Activated CD4-positive, alpha-beta T cell treated with anti-CD3 and anti-CD28 coated beads for 36 hours (primary cell): Measurements from ENCODE around the gene MMD2. TPM values are rescaled to one million over a fixed set of nuclear protein-coding genes. Genes with fewer than 3 reads are reported as not detected.
"Not testable (repeated sequence)": the region's sequence is repeated elsewhere in the genome, so short reads cannot be mapped to it uniquely, and the experiment has no call there.

Source experiments
- ATAC-seq: fragments of 200-7000 bp; cut with Tn5 transposase; one replicate; pipeline ENCODE4 v1.10.0; 2021; ENCODE audit warnings: mild to moderate bottlenecking, moderate library complexity
- CTCF ChIA-PET: fragments of 350-600 bp; sonication (Branson Sonifier 250); formaldehyde crosslinking; loops from one replicate; lab custom pipeline; 2021; ENCODE audit warnings: antibody characterized with exemption; lab: Charles Lee
- POLR2A ChIA-PET: fragments of 350-600 bp; sonication (Branson Sonifier 250); formaldehyde crosslinking; loops from one replicate; lab custom pipeline; 2021; ENCODE audit warnings: antibody characterized with exemption, inconsistent platforms; lab: Charles Lee
- DNase-seq: peaks from one replicate; pipeline ENCODE4 v3.0.0-alpha.2; 2020
- H3K27ac Mint-ChIP-seq: one replicate; pipeline ENCODE4 v1.8.0; 2021; ENCODE audit warnings: mixed read lengths
- H3K27me3 Mint-ChIP-seq: one replicate; pipeline ENCODE4 v1.8.0; 2021; ENCODE audit warnings: mixed read lengths
- H3K36me3 Mint-ChIP-seq: one replicate; pipeline ENCODE4 v1.8.0; 2021; ENCODE audit warnings: low read depth, mixed read lengths
- H3K4me1 Mint-ChIP-seq: one replicate; pipeline ENCODE4 v1.8.0; 2021; ENCODE audit warnings: mixed read lengths
- H3K4me3 Mint-ChIP-seq: one replicate; pipeline ENCODE4 v1.8.0; 2021; ENCODE audit warnings: mild to moderate bottlenecking, moderate library complexity, mixed read lengths
- H3K9me3 Mint-ChIP-seq: one replicate; pipeline ENCODE4 v1.8.0; 2021; ENCODE audit warnings: low read depth, mixed read lengths
- intact Hi-C, 2 experiments: fragments of 100-400 bp; cut with DNase I in 1 of 2; cut with micrococcal nuclease in 1 of 2; formaldehyde crosslinking; loops; one replicate each; pipeline versions ENCODE4 v1.14.2 to v1.15.1; 2022 to 2024; cut with DNase I, micrococcal nuclease
- total RNA-seq, 2 experiments: library from RNA; stranded (reverse); gene quantifications; one replicate each; pipeline ENCODE4 v1.2.3, GENCODE V29; 2021

Gene MMD2
- total RNA-seq, 2 experiments from 2014 or later = not detected

DNA sequence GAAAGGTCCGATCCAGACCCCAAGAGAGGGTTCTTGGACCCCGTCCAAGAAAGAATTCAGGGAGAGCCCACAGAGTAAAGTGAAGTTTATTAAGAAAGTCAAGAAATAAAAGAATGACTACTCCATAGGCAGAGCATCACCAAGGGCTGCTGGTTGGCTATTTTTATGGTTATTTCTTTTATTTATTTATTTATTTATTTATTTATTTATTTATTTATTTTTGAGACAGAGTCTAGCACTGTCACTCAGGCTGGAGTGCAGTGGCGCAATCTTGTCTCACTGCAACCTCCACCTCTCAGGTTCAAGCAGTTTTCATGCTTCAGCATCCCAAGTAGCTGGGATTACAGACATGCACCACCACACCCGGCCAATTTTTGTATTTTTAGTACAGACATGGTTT is 65.8 kb downstream of the MMD2 start:
- H3K4me1 Mint-ChIP-seq, intact Hi-C loops, DNase-seq, POLR2A ChIA-PET, H3K4me3 Mint-ChIP-seq, H3K27ac Mint-ChIP-seq, H3K27me3 Mint-ChIP-seq, H3K9me3 Mint-ChIP-seq, H3K36me3 Mint-ChIP-seq, ATAC-seq: not testable (repeated sequence)
- CTCF ChIA-PET = interaction anchor here (0.6 kb wide), 1 partner anchor 96 kb away, joined by 3 read pairs; no protein-coding TSS in a partner anchor

DNA sequence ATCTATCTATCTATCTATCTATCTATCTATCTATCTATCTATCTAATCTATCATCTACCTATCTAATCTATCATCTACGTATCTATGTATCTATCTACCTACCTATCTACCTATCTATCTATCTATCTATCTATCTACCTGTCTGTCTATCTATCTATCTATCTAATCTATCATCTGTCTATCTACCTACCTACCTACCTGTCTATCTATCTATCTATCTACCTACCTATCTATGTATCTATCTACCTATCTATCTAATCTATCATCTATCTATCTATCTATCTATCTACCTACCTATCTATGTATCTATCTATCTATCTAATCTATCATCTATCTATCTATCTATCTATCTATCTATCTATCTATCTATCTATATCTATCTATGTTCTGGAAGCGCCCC is 67.5 kb downstream of the MMD2 start:
- H3K36me3 Mint-ChIP-seq, H3K4me3 Mint-ChIP-seq, intact Hi-C loops, DNase-seq, CTCF ChIA-PET, H3K9me3 Mint-ChIP-seq, H3K27me3 Mint-ChIP-seq, H3K27ac Mint-ChIP-seq, H3K4me1 Mint-ChIP-seq, ATAC-seq: not testable (repeated sequence)
- POLR2A ChIA-PET = interaction anchor here (0.7 kb wide), 1 partner anchor 8 kb away, joined by 5 read pairs; the partner anchor contains the start of gene RADIL

DNA sequence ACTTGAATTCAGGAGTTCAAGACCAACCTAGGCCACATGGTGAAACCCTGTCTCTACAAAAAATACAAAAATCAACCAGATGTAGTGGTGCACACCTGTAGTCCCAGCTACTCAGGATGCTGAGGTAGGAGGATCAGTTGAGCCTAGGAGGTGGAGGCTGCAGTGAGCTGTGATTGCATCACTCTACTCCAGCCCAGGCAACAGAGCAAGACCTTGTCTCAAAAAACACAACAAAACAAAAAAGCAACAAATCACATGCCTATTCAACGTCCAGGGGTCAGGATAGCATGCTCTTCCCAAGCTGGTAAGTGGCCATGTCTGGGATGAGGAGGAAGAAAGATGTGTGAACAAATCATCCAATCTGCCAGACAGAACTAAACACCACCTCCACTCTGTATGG is 69.3 kb downstream of the MMD2 start:
- Mint-ChIP-seq H3K4me1 (no peaks in the 10 kb centered on the region), H3K9me3 (peaks cover 4% of the 10 kb centered on the region), H3K4me3 (no peak overlapping the region), H3K27ac (no peak overlapping the region), H3K36me3 (no peaks in the 10 kb centered on the region), H3K27me3 (peaks cover 2% of the 10 kb centered on the region)
- CTCF ChIA-PET = no interaction called here
- DNase-seq = no peak
- no peak for ATAC-seq
- POLR2A ChIA-PET = no interaction called here
- intact Hi-C loops = no loop called here

DNA sequence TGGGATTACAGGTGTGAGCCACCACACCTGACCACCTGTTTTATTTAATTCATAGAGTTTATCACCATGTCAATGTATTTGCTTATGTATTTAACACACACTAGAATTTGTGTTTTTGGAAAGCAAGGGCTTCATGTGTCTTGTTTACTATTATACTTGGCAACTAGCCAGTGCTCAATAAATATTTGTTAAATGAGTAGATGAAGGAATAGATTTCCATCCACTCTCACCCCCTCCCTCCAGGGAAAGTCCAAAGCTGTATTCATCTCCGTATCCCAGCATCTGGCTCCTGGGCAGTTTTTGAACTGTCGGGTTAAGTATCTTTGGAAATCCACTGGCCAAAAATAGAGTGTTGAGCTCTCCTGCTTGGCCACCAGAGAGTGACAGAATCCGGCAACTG is 70.8 kb downstream of the MMD2 start:
- Mint-ChIP-seq H3K4me3 (no peak overlapping the region), H3K36me3 (no peaks in the 10 kb centered on the region), H3K4me1 (no peaks in the 10 kb centered on the region), H3K9me3 (no peaks in the 10 kb centered on the region), H3K27me3 (peaks cover 6% of the 10 kb centered on the region), H3K27ac (no peak overlapping the region)
- DNase-seq (no peak), ATAC-seq (no peak)
- intact Hi-C loops = no loop called here
- ChIA-PET CTCF (interaction anchor here (0.6 to 1.3 kb wide), 3 partner anchors 40 to 107 kb away, joined by 3 to 4 read pairs (median 3); no protein-coding TSS in a partner anchor), POLR2A (no interaction called here)

DNA sequence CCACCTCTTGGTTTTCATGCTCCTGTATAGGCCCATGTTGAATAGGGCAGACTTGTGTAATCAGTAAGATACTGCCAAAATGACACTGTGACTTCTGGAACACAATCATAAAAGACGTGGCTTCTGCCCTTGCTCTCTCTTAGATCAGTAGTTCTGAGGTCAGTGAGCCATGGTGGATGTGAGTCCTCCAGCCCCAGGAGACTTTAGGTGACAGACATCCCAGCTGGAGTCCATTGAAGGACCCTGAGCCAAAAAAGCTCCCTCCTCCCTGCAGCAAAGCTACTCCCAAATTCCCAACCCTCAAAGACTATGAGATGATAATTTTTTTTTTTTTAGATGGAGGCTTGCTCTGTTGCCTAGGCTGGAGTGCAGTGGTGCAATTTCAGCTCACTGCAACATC is 72.3 kb downstream of the MMD2 start:
- H3K4me3 Mint-ChIP-seq = no peak overlapping the region
- H3K27ac Mint-ChIP-seq = no peak overlapping the region
- peaks cover 19% of the 10 kb centered on the region for H3K27me3 Mint-ChIP-seq
- peaks cover 10% of the 10 kb centered on the region for H3K4me1 Mint-ChIP-seq
- ATAC-seq = no peak
- no peaks in the 10 kb centered on the region for H3K36me3 Mint-ChIP-seq
- no peak for DNase-seq
- ChIA-PET CTCF (interaction anchor here (1.3 kb wide), 1 partner anchor 93 kb away, joined by 3 read pairs; no protein-coding TSS in a partner anchor), POLR2A (no interaction called here)
- intact Hi-C loops = no loop called here
- no peaks in the 10 kb centered on the region for H3K9me3 Mint-ChIP-seq

DNA sequence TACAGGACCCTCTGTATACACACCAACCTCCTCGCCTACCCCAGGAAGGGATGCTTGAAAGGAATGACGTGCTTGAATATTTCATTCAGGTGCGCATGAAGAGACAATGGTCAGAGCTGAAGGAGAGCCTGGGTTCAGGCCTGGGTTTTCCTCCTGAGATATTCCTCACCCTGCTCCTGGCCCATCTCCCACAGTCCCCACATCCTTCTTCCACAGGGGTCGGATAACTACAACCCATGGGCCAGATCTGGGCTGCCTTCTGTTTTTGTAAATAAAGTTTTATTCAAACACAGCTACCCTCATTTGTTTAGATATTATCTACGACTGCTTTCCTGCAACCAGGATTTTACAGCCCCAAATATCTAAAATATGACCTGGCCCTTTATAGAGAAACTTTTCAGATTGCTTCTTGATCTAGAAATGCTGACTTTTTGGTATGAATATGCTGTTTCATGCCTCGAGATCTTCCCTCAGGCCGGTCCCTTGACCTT is 73.6 kb downstream of the MMD2 start:
- DNase-seq (no peak), ATAC-seq (no peak)
- Mint-ChIP-seq H3K36me3 (no peaks in the 10 kb centered on the region), H3K27ac (no peak overlapping the region), H3K9me3 (no peaks in the 10 kb centered on the region), H3K4me3 (no peak overlapping the region), H3K4me1 (peaks cover 10% of the 10 kb centered on the region), H3K27me3 (peaks cover 19% of the 10 kb centered on the region)
- CTCF ChIA-PET = interaction anchor here (0.5 to 2.8 kb wide), 4 partner anchors 54 to 93 kb away, joined by 3 to 24 read pairs (median 4); no protein-coding TSS in a partner anchor
- intact Hi-C loops = no loop called here
- POLR2A ChIA-PET = interaction anchor here (0.6 kb wide), 1 partner anchor 323 kb away, joined by 4 read pairs; no protein-coding TSS in a partner anchor

DNA sequence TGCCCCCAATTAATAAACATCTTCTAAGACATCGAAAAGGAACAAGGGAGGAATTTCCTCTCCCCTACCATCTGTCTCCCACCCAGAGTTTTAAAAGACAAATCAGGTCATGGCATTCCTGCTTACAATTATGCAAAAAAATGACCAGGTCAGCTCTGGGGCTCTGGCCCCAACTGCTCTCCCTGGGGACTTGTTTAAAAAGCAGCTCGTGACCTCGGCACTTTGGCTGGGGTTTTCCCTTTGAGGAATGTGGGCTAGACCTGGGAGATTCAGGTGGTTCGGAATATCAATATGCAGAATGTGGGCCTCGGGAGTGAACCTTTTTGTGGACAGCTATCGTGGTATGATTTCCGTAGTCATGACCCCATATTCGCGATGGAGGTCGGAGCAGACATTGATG is 74.8 kb downstream of the MMD2 start:
- intact Hi-C loops = no loop called here
- DNase-seq (no peak), ATAC-seq (no peak)
- ChIA-PET POLR2A (no interaction called here), CTCF (interaction anchor here (0.7 to 2.8 kb wide), 13 partner anchors 10 to 990 kb away, joined by 3 to 24 read pairs (median 4); no protein-coding TSS in a partner anchor)
- Mint-ChIP-seq H3K36me3 (no peaks in the 10 kb centered on the region), H3K27ac (no peak overlapping the region), H3K4me3 (no peak overlapping the region), H3K9me3 (no peaks in the 10 kb centered on the region), H3K27me3 (peaks cover 19% of the 10 kb centered on the region), H3K4me1 (peaks cover 10% of the 10 kb centered on the region)

DNA sequence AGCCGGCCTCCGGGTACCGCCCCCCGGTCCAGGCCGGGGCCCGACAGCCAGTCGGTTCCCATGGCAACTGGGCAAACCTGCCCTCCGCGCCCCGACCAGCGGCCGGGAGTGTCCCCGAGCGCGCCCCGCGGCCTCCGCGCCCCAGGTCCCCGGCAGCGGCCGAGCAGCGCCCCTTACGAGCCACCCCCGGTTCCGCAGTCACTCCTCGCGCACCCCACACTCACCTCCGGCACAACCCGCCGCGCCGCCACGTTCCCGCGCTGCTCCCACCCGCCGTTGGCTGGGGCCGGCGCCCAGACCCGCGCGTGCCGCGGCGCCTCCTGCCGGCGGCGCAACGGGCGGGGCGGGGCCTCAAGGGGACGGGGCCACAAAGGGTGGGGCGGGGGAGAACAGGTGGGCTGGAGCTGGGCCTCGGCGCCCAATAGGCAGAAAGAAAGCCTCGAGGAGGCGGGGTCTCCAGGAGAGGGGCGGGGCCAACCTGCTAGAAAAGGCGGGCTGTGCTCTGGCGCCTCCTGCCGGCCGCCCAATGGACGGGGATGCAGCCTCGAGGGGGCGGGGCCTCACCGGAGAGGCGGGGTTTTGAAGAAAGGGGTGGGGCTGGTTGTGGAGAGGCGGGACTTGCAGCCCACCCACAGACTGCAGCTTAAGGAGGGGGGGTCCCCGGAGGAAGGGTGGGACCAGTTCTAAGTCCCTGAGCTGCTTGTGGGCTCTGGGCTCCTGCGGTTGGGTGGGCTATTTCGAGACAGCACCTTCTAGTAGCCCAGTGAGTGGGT is 75.4 kb downstream of the MMD2 start, which contains the start of gene RADIL:
Gene RADIL, minus strand, starts transcription at position 345 of the 773 bp plus-strand sequence. CDS start 5,577 bp downstream, outside the sequence.
- no peak within 1 kb of the TSS for H3K27ac Mint-ChIP-seq
- POLR2A ChIA-PET = interaction anchor here (0.6 kb wide), 1 partner anchor 8 kb away, joined by 5 read pairs; no protein-coding TSS in a partner anchor
- DNase-seq = peak; percentile 98
- ATAC-seq = peak; percentile 100
- CTCF ChIA-PET = interaction anchor here (0.6 to 2.8 kb wide), 18 partner anchors 9 to 990 kb away, joined by 3 to 24 read pairs (median 4); partner anchors contain the start of gene AP5Z1
- H3K27me3 Mint-ChIP-seq = peaks cover 20% of the 10 kb centered on the region
- no peaks in the 10 kb centered on the region for H3K36me3 Mint-ChIP-seq
- peak within 1 kb of the TSS; percentile 64 for H3K4me3 Mint-ChIP-seq
- H3K4me1 Mint-ChIP-seq = peaks cover 10% of the 10 kb centered on the region
- no peaks in the 10 kb centered on the region for H3K9me3 Mint-ChIP-seq
- intact Hi-C loops = loop anchor here (1.0 to 2.0 kb wide), 11 partner anchors 34 to 307 kb away; partner anchors contain the start of genes AP5Z1 (in 1 of the 2), FOXK1 (in 1 of the 2), RBAK (in 1 of the 2) and WIPI2 (in 1 of the 2)

DNA sequence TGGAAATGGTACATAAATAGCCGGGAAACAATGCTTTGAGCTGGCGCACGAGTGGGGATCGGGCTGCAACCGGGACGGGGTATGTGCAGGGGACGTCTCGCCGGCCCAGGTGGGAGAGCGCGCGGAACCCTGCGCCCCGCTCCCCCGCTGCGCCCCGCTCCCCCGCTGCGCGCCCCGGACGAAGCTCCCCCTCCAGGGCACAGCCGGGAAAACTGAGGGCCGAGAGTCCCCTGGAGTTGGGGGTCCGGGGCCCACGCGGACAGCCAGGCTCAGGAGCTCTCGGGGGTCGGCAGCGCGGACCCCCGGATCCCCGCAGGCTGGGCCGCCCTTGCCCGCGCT is 76.0 kb downstream of the MMD2 start:
- Mint-ChIP-seq H3K9me3 (no peaks in the 10 kb centered on the region), H3K4me1 (peaks cover 10% of the 10 kb centered on the region), H3K36me3 (no peaks in the 10 kb centered on the region), H3K27ac (no peak overlapping the region), H3K4me3 (peak overlapping the region; percentile 64), H3K27me3 (peaks cover 20% of the 10 kb centered on the region)
- ATAC-seq (no peak), DNase-seq (no peak)
- ChIA-PET POLR2A (interaction anchor here (0.6 kb wide), 1 partner anchor 9 kb away, joined by 5 read pairs; no protein-coding TSS in a partner anchor), CTCF (interaction anchor here (0.6 to 2.8 kb wide), 15 partner anchors 9 to 261 kb away, joined by 3 to 24 read pairs (median 4); partner anchors contain the start of genes AP5Z1 and RBAK)
- intact Hi-C loops = loop anchor here (1.0 to 2.0 kb wide), 11 partner anchors 34 to 307 kb away; partner anchors contain the start of genes AP5Z1 (in 1 of the 2), FOXK1 (in 1 of the 2), RBAK (in 1 of the 2) and WIPI2 (in 1 of the 2)

DNA sequence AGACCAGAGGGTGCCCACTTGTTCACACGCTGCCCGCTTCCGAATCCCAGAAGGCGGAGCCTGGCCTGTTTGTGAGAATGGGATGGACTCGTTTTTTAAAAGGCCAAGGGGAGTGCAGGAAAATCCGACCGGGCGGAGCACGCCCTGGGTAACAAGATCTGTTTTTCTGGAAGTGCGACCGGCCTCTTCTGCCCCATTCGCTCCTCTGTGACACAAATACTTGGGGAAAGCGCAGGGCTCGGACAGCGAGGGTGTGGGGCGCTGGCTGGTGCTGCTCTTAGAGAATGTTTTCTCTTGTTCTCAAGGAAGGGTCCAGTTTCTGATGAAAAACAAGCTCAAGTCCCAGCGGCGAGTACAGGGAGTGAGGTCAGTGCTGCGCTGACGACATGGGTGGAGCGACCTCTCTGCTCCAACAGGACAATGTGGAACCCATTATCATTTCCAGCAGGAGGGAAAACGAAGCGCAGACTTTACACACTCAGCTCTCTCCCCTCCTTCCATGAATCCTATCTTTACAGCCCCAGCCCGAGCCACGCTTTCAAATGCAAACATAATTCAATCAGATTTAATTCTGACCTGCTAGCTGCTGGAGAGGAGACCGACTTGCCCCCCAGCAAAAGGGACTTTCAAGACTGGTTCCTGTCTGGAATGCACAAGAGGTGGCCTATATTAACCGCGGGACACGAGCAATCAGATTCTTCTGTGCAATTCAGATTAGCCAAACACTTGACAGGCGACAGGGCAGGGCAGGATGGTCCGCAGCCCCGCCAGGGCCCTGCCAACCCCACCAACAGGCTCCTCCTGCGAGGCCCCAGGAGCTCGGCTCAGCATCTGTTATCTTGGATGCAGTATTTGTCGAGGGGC is 76.6 kb downstream of the MMD2 start:
- no peaks in the 10 kb centered on the region for H3K9me3 Mint-ChIP-seq

More for the DNA sequence above, 76.6 kb downstream of the MMD2 start:
- ChIA-PET CTCF (interaction anchor here (0.7 to 2.4 kb wide), 8 partner anchors 15 to 209 kb away, joined by 3 to 18 read pairs (median 4); partner anchors contain the start of genes AP5Z1 and RBAK), POLR2A (no interaction called here)
- peaks cover 10% of the 10 kb centered on the region for H3K4me1 Mint-ChIP-seq
- no peaks in the 10 kb centered on the region for H3K36me3 Mint-ChIP-seq
- no peak overlapping the region for H3K27ac Mint-ChIP-seq
- H3K4me3 Mint-ChIP-seq = peak overlapping the region; percentile 64
- DNase-seq (peak; percentile 13), ATAC-seq (no peak)
- intact Hi-C loops = loop anchor here (1.0 to 2.0 kb wide), 11 partner anchors 33 to 308 kb away; partner anchors contain the start of genes AP5Z1 (in 1 of the 2), FOXK1 (in 1 of the 2), RBAK (in 1 of the 2) and WIPI2 (in 1 of the 2)
- H3K27me3 Mint-ChIP-seq = peaks cover 20% of the 10 kb centered on the region
